ENCODE measurements around the gene TLR10. TPM values are rescaled to one million over a fixed set of nuclear protein-coding genes. Genes with fewer than 3 reads are reported as not detected.

TLR10 gene
- total RNA-seq, 1 experiment from 2014 or later: not detected

- no peaks in the 10 kb centered on the region for H3K9me3 ChIP-seq (ENCODE audit: low read depth, low read length, poor library complexity, severe bottlenecking)
- POLR2A ChIA-PET (ENCODE audit: low non-redundant PET): no interaction called here
- H3K27ac ChIP-seq (ENCODE audit: low read depth, low read length, poor library complexity, severe bottlenecking): no peak overlapping the region
- no peak for DNase-seq (ENCODE audit: low spot score)
- no peak overlapping the region for H3K4me3 ChIP-seq (ENCODE audit: low read depth, low read length, poor library complexity, severe bottlenecking)
- intact Hi-C loops (cut with micrococcal nuclease; ENCODE audit: unreplicated experiment): loop anchor here (5.0 kb wide), 1 partner anchor 722 kb away; no protein-coding TSS in a partner anchor
- no peaks in the 10 kb centered on the region for H3K4me1 ChIP-seq (ENCODE audit: insufficient read depth, low read length, poor library complexity, severe bottlenecking)
- H3K36me3 ChIP-seq (ENCODE audit: insufficient read depth, low read length, poor library complexity, severe bottlenecking): no peaks in the 10 kb centered on the region
- no TSS peak for BruUV-seq (replicated peaks)
- CTCF ChIA-PET: no interaction called here
- TF ChIP-seq, protein P1, sequence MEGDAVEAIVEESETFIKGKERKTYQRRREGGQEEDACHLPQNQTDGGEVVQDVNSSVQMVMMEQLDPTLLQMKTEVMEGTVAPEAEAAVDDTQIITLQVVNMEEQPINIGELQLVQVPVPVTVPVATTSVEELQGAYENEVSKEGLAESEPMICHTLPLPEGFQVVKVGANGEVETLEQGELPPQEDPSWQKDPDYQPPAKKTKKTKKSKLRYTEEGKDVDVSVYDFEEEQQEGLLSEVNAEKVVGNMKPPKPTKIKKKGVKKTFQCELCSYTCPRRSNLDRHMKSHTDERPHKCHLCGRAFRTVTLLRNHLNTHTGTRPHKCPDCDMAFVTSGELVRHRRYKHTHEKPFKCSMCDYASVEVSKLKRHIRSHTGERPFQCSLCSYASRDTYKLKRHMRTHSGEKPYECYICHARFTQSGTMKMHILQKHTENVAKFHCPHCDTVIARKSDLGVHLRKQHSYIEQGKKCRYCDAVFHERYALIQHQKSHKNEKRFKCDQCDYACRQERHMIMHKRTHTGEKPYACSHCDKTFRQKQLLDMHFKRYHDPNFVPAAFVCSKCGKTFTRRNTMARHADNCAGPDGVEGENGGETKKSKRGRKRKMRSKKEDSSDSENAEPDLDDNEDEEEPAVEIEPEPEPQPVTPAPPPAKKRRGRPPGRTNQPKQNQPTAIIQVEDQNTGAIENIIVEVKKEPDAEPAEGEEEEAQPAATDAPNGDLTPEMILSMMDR (conservative IDR thresholded peaks at IDR 0.05; ENCODE audit: low read depth, low read length): no peak
- TF ChIP-seq EZH2 (IDR thresholded peaks at IDR 0.05; ENCODE audit: borderline replicate concordance, low read depth, low read length, poor library complexity, severe bottlenecking): no peak
- no peaks in the 10 kb centered on the region for H3K27me3 ChIP-seq (replicated peaks; ENCODE audit: insufficient read depth, low read depth, low read length, poor library complexity)
Observed at GRCh38 chr4:38784141-38784540, 1.4 kb upstream of the TLR10 start.

- ChIA-PET CTCF (interaction anchor here (1.0 to 2.2 kb wide), 2 partner anchors 24 to 603 kb away, joined by 9 to 18 read pairs; no protein-coding TSS in a partner anchor), POLR2A (ENCODE audit: low non-redundant PET) (no interaction called here)
- no peak overlapping the region for H3K27ac ChIP-seq (ENCODE audit: low read depth, low read length, poor library complexity, severe bottlenecking)
- no peak for DNase-seq (ENCODE audit: low spot score)
- no peaks in the 10 kb centered on the region for H3K9me3 ChIP-seq (ENCODE audit: low read depth, low read length, poor library complexity, severe bottlenecking)
- H3K4me3 ChIP-seq (ENCODE audit: low read depth, low read length, poor library complexity, severe bottlenecking): no peak overlapping the region
- no peaks in the 10 kb centered on the region for H3K4me1 ChIP-seq (ENCODE audit: insufficient read depth, low read length, poor library complexity, severe bottlenecking)
- TF ChIP-seq, protein P1 (conservative IDR thresholded peaks at IDR 0.05; ENCODE audit: low read depth, low read length): no peak
- TF ChIP-seq EZH2 (IDR thresholded peaks at IDR 0.05; ENCODE audit: borderline replicate concordance, low read depth, low read length, poor library complexity, severe bottlenecking): no peak
- intact Hi-C loops (cut with micrococcal nuclease; ENCODE audit: unreplicated experiment): loop anchor here (2.0 to 5.0 kb wide), 2 partner anchors 602 to 721 kb away; no protein-coding TSS in a partner anchor
- no TSS peak for BruUV-seq (replicated peaks)
- H3K27me3 ChIP-seq (replicated peaks; ENCODE audit: insufficient read depth, low read depth, low read length, poor library complexity): no peaks in the 10 kb centered on the region
- H3K36me3 ChIP-seq (ENCODE audit: insufficient read depth, low read length, poor library complexity, severe bottlenecking): no peaks in the 10 kb centered on the region
Observed at GRCh38 chr4:38783109-38783460, 295 bp upstream of the TLR10 start.

DNA sequence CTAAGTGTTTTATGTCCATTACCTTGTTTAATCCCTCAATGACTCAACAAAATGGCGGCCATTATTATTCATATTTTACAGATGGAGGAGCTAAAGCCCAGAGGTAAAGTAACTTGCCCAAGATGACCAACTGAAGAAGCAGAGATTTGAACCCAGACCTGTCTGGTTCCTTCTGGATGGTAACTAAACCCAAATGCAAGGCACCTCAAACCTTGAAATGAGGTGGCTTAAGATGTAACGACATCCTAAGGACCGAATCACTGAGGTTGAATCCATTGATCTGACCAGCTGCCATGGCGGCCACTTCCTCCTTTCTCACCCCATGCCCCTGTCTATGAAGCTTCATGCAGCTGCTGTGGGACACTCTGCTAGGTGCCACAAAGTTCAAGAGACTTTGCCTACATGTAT is 932 bp downstream of the TLR10 start:
- no TSS peak for BruUV-seq (replicated peaks)
- no peaks in the 10 kb centered on the region for H3K36me3 ChIP-seq (ENCODE audit: insufficient read depth, low read length, poor library complexity, severe bottlenecking)
- intact Hi-C loops (cut with micrococcal nuclease; ENCODE audit: unreplicated experiment): loop anchor here (2.0 to 5.0 kb wide), 2 partner anchors 601 to 720 kb away; no protein-coding TSS in a partner anchor
- no peaks in the 10 kb centered on the region for H3K27me3 ChIP-seq (replicated peaks; ENCODE audit: insufficient read depth, low read depth, low read length, poor library complexity)
- no peaks in the 10 kb centered on the region for H3K9me3 ChIP-seq (ENCODE audit: low read depth, low read length, poor library complexity, severe bottlenecking)
- POLR2A ChIA-PET (ENCODE audit: low non-redundant PET): interaction anchor here (0.6 kb wide), 1 partner anchor 39 kb away, joined by 5 read pairs; no protein-coding TSS in a partner anchor
- CTCF ChIA-PET: interaction anchor here (0.7 to 2.2 kb wide), 2 partner anchors 456 to 602 kb away, joined by 3 to 18 read pairs; no protein-coding TSS in a partner anchor
- H3K27ac ChIP-seq (ENCODE audit: low read depth, low read length, poor library complexity, severe bottlenecking): no peak overlapping the region
- H3K4me1 ChIP-seq (ENCODE audit: insufficient read depth, low read length, poor library complexity, severe bottlenecking): no peaks in the 10 kb centered on the region
- DNase-seq (ENCODE audit: low spot score): no peak
- TF ChIP-seq, protein P1 (conservative IDR thresholded peaks at IDR 0.05; ENCODE audit: low read depth, low read length): no peak
- TF ChIP-seq EZH2 (IDR thresholded peaks at IDR 0.05; ENCODE audit: borderline replicate concordance, low read depth, low read length, poor library complexity, severe bottlenecking): no peak
- H3K4me3 ChIP-seq (ENCODE audit: low read depth, low read length, poor library complexity, severe bottlenecking): no peak overlapping the region
